GM23338 (cell line): Measurements from ENCODE around the gene SBF2.

ENCODE experiments used
- CREB1 ChIP-seq: fragments of 250-450 bp; sonication (Bioruptor Pico); IDR thresholded peaks from 2 replicates; pipeline ENCODE4 v1.5.0; 2020; ENCODE audit warnings: low read depth, mild to moderate bottlenecking, moderate library complexity
- EZH2 ChIP-seq: fragments of 200-600 bp; sonication (generic); IDR thresholded peaks from one replicate; pipeline ENCODE4 v1.8.0; 2017; ENCODE audit warnings: antibody characterized with exemption, mild to moderate bottlenecking, low read depth; ENCODE audit not compliant: unreplicated experiment
- EZH2phosphoT487 ChIP-seq: fragments of 200-600 bp; sonication (generic); IDR thresholded peaks from one replicate; pipeline ENCODE4 v1.8.1; 2018; ENCODE audit warnings: antibody characterized with exemption; ENCODE audit not compliant: unreplicated experiment
- JUNB ChIP-seq: IDR thresholded peaks from one replicate; pipeline ENCODE4 v1.6.1; 2016; ENCODE audit warnings: antibody characterized with exemption; ENCODE audit not compliant: unreplicated experiment
- POLR2AphosphoS5 ChIP-seq: IDR thresholded peaks from 2 replicates; pipeline ENCODE4 v1.6.1; 2016; ENCODE audit warnings: antibody characterized with exemption, low read depth
- REST ChIP-seq: IDR thresholded peaks from one replicate; pipeline ENCODE4 v1.6.1; 2018; ENCODE audit warnings: antibody characterized with exemption; ENCODE audit not compliant: unreplicated experiment
- TF ChIP-seq, protein P1 (sequence below): IDR thresholded peaks from 2 replicates; pipeline ENCODE4 v1.6.1; 2016; ENCODE audit warnings: antibody characterized with exemption
- TF ChIP-seq, protein P2 (sequence below), 2 experiments: fragments of 200-600 bp in 1 of 2; sonication (generic) in 1 of 2; conservative IDR thresholded peaks; 2 replicates each; pipeline versions ENCODE4 v1.5.1 to v1.6.1; 2016 to 2017; ENCODE audit warnings: antibody characterized with exemption in 2 of 2, low read depth in 2 of 2, mild to moderate bottlenecking in 2 of 2, moderate library complexity in 1 of 2

DNA sequence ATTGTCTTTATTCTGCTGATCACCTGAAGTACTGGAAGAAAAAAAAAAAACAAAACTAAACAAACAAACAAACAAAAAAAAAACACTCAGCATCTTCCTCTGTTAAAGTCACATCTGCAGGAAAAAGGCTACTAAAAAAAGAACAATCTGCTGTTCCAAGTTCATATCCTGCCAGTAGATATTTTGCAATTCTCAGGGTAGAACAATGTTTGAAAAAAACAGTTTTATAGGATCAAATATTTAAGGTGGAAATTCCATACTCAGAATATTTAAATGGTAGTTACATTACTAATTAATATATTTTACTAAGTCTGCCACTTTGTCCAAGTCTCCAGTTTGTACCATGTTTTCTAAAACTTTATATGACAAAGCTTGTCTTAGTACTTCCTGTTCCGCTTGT, 175.2 kb downstream of the SBF2 start:
- TF ChIP-seq, protein P1, sequence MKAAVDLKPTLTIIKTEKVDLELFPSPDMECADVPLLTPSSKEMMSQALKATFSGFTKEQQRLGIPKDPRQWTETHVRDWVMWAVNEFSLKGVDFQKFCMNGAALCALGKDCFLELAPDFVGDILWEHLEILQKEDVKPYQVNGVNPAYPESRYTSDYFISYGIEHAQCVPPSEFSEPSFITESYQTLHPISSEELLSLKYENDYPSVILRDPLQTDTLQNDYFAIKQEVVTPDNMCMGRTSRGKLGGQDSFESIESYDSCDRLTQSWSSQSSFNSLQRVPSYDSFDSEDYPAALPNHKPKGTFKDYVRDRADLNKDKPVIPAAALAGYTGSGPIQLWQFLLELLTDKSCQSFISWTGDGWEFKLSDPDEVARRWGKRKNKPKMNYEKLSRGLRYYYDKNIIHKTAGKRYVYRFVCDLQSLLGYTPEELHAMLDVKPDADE, result no peak
- TF ChIP-seq POLR2AphosphoS5 (no peak), EZH2phosphoT487 (no peak), CREB1 (no peak), JUNB (no peak), REST (no peak), EZH2 (no peak)
- TF ChIP-seq, protein P2, sequence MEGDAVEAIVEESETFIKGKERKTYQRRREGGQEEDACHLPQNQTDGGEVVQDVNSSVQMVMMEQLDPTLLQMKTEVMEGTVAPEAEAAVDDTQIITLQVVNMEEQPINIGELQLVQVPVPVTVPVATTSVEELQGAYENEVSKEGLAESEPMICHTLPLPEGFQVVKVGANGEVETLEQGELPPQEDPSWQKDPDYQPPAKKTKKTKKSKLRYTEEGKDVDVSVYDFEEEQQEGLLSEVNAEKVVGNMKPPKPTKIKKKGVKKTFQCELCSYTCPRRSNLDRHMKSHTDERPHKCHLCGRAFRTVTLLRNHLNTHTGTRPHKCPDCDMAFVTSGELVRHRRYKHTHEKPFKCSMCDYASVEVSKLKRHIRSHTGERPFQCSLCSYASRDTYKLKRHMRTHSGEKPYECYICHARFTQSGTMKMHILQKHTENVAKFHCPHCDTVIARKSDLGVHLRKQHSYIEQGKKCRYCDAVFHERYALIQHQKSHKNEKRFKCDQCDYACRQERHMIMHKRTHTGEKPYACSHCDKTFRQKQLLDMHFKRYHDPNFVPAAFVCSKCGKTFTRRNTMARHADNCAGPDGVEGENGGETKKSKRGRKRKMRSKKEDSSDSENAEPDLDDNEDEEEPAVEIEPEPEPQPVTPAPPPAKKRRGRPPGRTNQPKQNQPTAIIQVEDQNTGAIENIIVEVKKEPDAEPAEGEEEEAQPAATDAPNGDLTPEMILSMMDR (conservative IDR thresholded peaks at IDR 0.05; ENCODE audit: low read depth in 2 of 2), result no peak
